Stimulated activated CD4-positive, alpha-beta T cell treated with anti-CD3 and anti-CD28 coated beads, Interleukin-2, amount 100 ng/mL, for 4 hours (primary cell): Measurements from ENCODE around the gene SCUBE1.

Experiments used
- DNase-seq: peaks from one replicate; pipeline ENCODE4 v3.0.0-alpha.2; 2020; ENCODE audit warnings: low read depth

SCUBE1 gene

GRCh38 chr22:43155789-43156188 lies 187.4 kb downstream of the SCUBE1 start:
- DNase-seq: no peak

DNA sequence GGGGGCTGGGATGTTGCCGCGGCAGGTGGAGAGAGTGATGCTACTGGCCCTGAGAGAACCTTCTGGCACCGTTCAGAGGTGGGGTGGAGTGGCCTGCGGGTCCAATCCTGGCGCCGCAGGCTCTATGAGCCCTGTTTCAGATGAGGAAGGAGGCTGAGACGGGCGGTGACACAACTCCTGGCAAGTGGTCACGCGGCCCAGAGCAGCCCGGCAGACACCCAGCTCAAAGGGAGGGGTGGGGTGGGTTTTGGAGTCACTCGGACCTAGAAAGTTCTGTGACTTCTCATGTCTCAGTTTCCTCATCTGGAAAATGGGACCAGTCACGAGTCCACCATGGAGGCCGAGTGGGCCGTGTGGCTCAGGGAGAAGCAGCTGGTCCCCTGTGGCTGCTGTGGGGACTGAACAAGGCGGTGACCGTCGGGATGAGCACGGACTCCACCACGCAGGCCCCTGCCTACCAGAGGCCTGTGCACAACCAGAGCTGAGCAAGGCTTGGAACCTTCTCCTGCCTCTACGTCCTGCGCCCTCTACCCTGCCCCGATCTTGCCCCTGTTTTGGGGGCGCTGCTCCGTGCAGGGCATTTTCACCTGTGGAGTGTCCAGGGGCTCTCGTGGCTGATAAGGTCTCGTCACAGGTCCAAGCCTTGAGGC lies 188.2 kb downstream of the SCUBE1 start:
- no peak for DNase-seq

GRCh38 chr22:43153899-43154298 lies 189.3 kb downstream of the SCUBE1 start:
- DNase-seq: no peak

DNA sequence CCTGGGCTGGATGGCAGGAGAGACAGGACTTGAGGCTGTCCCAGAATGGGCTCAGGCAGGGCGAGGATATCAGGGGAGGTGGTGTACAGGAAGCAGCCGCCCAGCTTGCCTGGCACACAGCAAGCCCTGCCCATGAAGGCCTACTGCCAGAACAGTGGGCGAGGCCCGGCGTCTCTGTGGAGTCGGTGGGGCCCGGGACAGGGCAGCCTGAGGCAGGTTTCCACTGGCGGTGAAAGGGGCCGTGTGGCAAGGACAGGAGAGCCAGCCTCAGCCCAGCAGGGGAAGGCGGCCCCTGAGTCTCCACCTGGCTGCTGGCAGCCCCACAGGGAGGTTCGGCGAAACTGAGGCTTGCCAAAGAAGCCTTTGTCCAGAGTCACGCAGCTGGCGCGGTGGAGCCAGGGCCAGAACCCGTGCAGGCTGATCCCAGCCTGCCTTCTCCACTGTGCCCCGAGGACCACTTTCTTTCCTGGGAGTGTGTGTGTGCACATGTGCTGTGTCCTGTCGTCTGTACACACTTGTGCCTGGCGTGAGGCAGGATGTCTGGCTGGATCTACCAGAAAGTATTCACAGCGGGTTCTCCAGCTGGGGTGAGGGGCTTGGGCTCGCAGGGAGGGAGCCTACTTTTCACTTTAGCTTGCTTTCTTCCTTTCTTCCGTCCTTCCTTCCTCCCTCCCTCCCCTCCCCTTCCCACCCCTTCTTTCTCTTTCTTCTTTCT lies 190.7 kb downstream of the SCUBE1 start:
- DNase-seq: peak; percentile 36

DNA sequence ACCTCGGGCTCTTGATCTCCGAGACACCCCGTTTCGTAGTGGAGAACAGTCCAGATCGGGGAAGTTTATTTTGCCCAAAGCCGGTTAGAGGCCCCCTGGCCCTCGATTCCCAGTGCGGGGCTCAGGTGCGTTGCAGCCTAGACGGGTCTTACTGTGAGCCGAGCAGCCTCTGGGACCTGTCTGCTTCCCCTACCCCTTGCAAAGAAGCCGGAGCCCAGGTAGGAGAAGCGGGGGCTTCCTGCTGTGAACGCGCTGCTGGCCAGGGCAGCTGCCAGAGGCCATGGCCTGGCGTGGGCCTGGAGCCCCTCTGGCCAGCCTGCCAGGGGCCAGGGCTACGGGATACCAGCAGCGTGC lies 191.2 kb downstream of the SCUBE1 start:
- no peak for DNase-seq

GRCh38 chr22:43151251-43152002 lies 191.7 kb downstream of the SCUBE1 start, which contains the start of gene TSPO:
TSS of gene TSPO (plus strand) at chr22:43151559. CDS start at chr22:43159239, 7,680 bp downstream.
- peak; percentile 37 for DNase-seq

GRCh38 chr22:43150731-43151206 lies 192.4 kb downstream of the SCUBE1 start:
- DNase-seq: no peak

DNA sequence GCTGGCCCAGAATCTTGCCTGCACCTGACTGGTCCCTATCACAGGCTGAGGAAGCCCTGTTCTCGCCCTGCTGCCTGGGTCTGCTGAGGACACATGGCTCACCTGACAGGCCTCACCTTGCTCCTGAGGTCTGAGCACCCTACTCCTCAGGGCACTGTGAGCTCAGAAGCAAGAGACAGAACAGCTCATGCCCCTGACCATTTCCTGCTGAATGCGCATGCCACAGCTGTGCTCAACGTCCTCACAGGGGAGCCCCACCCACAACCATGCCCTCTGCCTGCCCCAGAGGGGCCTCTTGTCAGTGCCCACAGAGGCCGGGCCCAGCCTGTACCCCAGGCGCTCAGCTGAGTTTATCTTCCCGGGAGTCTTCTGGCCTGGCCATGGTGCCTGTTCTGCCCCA lies 194.6 kb downstream of the SCUBE1 start:
- no peak for DNase-seq

- no peak for DNase-seq
These were observed 195.4 kb downstream of the SCUBE1 start for GRCh38 chr22:43147821-43148220.
